ENCODE data around the gene FBXL14.
A peak's percentile ranks its signal among the peaks of the same experiment; 100 is the strongest.

Gene FBXL14

GRCh38 chr12:1594006-1594260 lies 448 bp downstream of the FBXL14 start:
- DNase-seq (ENCODE audit: low read depth, low spot score): no peak

GRCh38 chr12:1593174-1594005 lies 991 bp downstream of the FBXL14 start:
- DNase-seq (ENCODE audit: low read depth, low spot score): peak; percentile 16

GRCh38 chr12:1592444-1593173 lies 1.8 kb downstream of the FBXL14 start:
- DNase-seq (ENCODE audit: low read depth, low spot score): peak; percentile 37

- DNase-seq (ENCODE audit: low read depth, low spot score): no peak
Measured at GRCh38 chr12:1591543-1591942, 2.8 kb downstream of the FBXL14 start.

- DNase-seq (ENCODE audit: low read depth, low spot score): peak; percentile 14
Measured at GRCh38 chr12:1591034-1591433, 3.3 kb downstream of the FBXL14 start.

GRCh38 chr12:1590221-1590979 lies 4.0 kb downstream of the FBXL14 start:
- DNase-seq (ENCODE audit: low read depth, low spot score): no peak

GRCh38 chr12:1588575-1588947 lies 5.8 kb downstream of the FBXL14 start:
- no peak for DNase-seq (ENCODE audit: low read depth, low spot score)

GRCh38 chr12:1587927-1588574 lies 6.3 kb downstream of the FBXL14 start:
- no peak for DNase-seq (ENCODE audit: low read depth, low spot score)

- DNase-seq (ENCODE audit: low read depth, low spot score): no peak
Measured at GRCh38 chr12:1584326-1584725, 10.1 kb downstream of the FBXL14 start.

- DNase-seq (ENCODE audit: low read depth, low spot score): peak; percentile 47
Measured at GRCh38 chr12:1583421-1584078, 10.8 kb downstream of the FBXL14 start.

- DNase-seq (ENCODE audit: low read depth, low spot score): no peak
Measured at GRCh38 chr12:1582709-1583050, 11.7 kb downstream of the FBXL14 start.

- no peak for DNase-seq (ENCODE audit: low read depth, low spot score)
Measured at GRCh38 chr12:1581973-1582708, 12.2 kb downstream of the FBXL14 start.

- no peak for DNase-seq (ENCODE audit: low read depth, low spot score)
Measured at GRCh38 chr12:1580526-1580925, 13.9 kb downstream of the FBXL14 start.

GRCh38 chr12:1579651-1580435 lies 14.5 kb downstream of the FBXL14 start:
- no peak for DNase-seq (ENCODE audit: low read depth, low spot score)

GRCh38 chr12:1576410-1577241 lies 17.8 kb downstream of the FBXL14 start:
- no peak for DNase-seq (ENCODE audit: low read depth, low spot score)

- DNase-seq (ENCODE audit: low read depth, low spot score): no peak
Measured at GRCh38 chr12:1575408-1576401, 18.7 kb downstream of the FBXL14 start.

- no peak for DNase-seq (ENCODE audit: low read depth, low spot score)
Measured at GRCh38 chr12:1574865-1575259, 19.5 kb downstream of the FBXL14 start.
